K562 (cell line): ENCODE results near the gene OFD1. TPM values are rescaled to one million over a fixed set of nuclear protein-coding genes. Genes with fewer than 3 reads are reported as not detected.

Source experiments
- ATAC-seq: fragments of 200-7000 bp; cut with Tn5 transposase; 3 replicates; pipeline ENCODE4 v1.9.1; 2020; ENCODE audit warnings: moderate library complexity
- BruUV-seq: library from RNA; stranded (reverse); fragments of 400-500 nt; replicated peaks from 2 replicates; lab custom pipeline; 2021; lab: Mats Ljungman, UMichigan
- CTCF ChIA-PET: fragments of 300-600 bp; formaldehyde crosslinking; extraction: SDS; loops from one replicate; lab custom pipeline; 2021; ENCODE audit warnings: low intra/inter-chr PET ratio; lab: Yijun Ruan, JAX
- POLR2A ChIA-PET: fragments of 300-600, 350-650 bp; sonication (Branson Sonifier 250); formaldehyde crosslinking; extraction: SDS; loops from one replicate; lab custom pipeline; 2021; ENCODE audit warnings: antibody characterized with exemption, inconsistent platforms; lab: Yijun Ruan, JAX
- DNase-seq, 4 experiments: peaks; one replicate each; pipeline versions ENCODE4 v3.0.0 to v3.0.0-alpha.2; 2011 to 2018; ENCODE audit warnings: low spot score in 3 of 4, mixed read lengths in 3 of 4; ENCODE audit errors: extremely low read depth in 1 of 4
- FAIRE-seq: peaks from 2 replicates; lab custom pipeline; 2011; peaks lifted over from hg19 to GRCh38; lab: Jason Lieb, UNC
- H2AFZ ChIP-seq: 2 replicates; pipeline ENCODE4 v1.6.0; 2011; ENCODE audit warnings: low read depth, low read length, control low read depth, inconsistent platforms
- H3K27ac ChIP-seq: fragments of 200-600 bp; 3 replicates; pipeline ENCODE4 v1.8.0; 2011; ENCODE audit warnings: low read depth, mild to moderate bottlenecking, control low read depth, inconsistent platforms, low read length, moderate library complexity, mixed read lengths; ENCODE audit errors: extremely low read depth
- H3K27me3 ChIP-seq, 2 experiments: fragments of 300-600 bp in 1 of 2; 2 replicates in 1 of 2; 3 replicates in 1 of 2; pipeline versions ENCODE4 v1.6.0 to v1.8.0; 2011; ENCODE audit warnings: inconsistent platforms in 2 of 2, low read length in 2 of 2, mild to moderate bottlenecking in 1 of 2, mixed read lengths in 1 of 2, moderate library complexity in 1 of 2; ENCODE audit not compliant: control insufficient read depth in 2 of 2, insufficient read depth in 2 of 2
- H3K36me3 ChIP-seq: fragments of 300-600 bp; 3 replicates; pipeline ENCODE4 v1.8.0; 2011; ENCODE audit warnings: mild to moderate bottlenecking, low read length, inconsistent platforms; ENCODE audit not compliant: control insufficient read depth, insufficient read depth
- H3K4me1 ChIP-seq, 2 experiments: fragments of 200-600 bp in 1 of 2; replicated peaks in 1 of 2; 2 replicates in 1 of 2; 3 replicates in 1 of 2; pipeline versions ENCODE4 v1.5.1 to v1.8.0; 2011; ENCODE audit warnings: inconsistent platforms in 2 of 2, low read length in 2 of 2, mild to moderate bottlenecking in 1 of 2, mixed read lengths in 1 of 2, moderate library complexity in 1 of 2; ENCODE audit not compliant: control insufficient read depth in 2 of 2, insufficient read depth in 2 of 2
- H3K4me2 ChIP-seq: 2 replicates; pipeline ENCODE4 v1.6.1; 2011; ENCODE audit warnings: low read length, control low read depth, inconsistent platforms, mixed read lengths; ENCODE audit not compliant: insufficient read depth
- H3K4me3 ChIP-seq: fragments of 200-600 bp; sonication (generic), shearing (Covaris generic); 2 replicates; pipeline ENCODE4 v1.5.1; 2016; ENCODE audit warnings: control low read depth, inconsistent platforms
- H3K79me2 ChIP-seq: fragments of 200-600 bp; 3 replicates; pipeline ENCODE4 v1.8.0; 2011; ENCODE audit warnings: low read length, inconsistent platforms; ENCODE audit not compliant: control insufficient read depth, insufficient read depth
- H3K9ac ChIP-seq, 2 experiments: 2 replicates each; pipeline versions ENCODE4 v1.6.0 to v1.6.1; 2011; ENCODE audit warnings: low read depth in 2 of 2, low read length in 2 of 2, control low read depth in 1 of 2, inconsistent platforms in 1 of 2, mild to moderate bottlenecking in 1 of 2, mixed read lengths in 1 of 2; ENCODE audit not compliant: insufficient read depth in 1 of 2
- H3K9me1 ChIP-seq: one replicate; pipeline ENCODE4 v1.6.0; 2011; ENCODE audit warnings: inconsistent platforms, mild to moderate bottlenecking, low read length, moderate library complexity; ENCODE audit not compliant: control insufficient read depth, insufficient read depth
- H3K9me3 ChIP-seq: replicated peaks from 2 replicates; pipeline ENCODE4 v1.5.1; 2011; ENCODE audit warnings: low read depth, low read length, inconsistent platforms; ENCODE audit not compliant: control insufficient read depth, insufficient read depth
- H4K20me1 ChIP-seq: replicated peaks from 2 replicates; pipeline ENCODE4 v1.6.1; 2011; ENCODE audit warnings: low read length, inconsistent platforms, mixed read lengths; ENCODE audit not compliant: control insufficient read depth, insufficient read depth
- CEBPB ChIP-seq: fragments of 450-650 bp; IDR thresholded peaks from 2 replicates; pipeline ENCODE4 v1.6.1; 2016; ENCODE audit warnings: missing genetic modification characterization, missing compliant biosample characterization
- ERF ChIP-seq: fragments of 450-650 bp; formaldehyde crosslinking; IDR thresholded peaks from 2 replicates; pipeline ENCODE4 v1.4.0; 2020; ENCODE audit warnings: mild to moderate bottlenecking, mixed read lengths
- HDGF ChIP-seq: fragments of 450-650 bp; IDR thresholded peaks from 2 replicates; pipeline ENCODE4 v1.6.1; 2016
- PPARD ChIP-seq: fragments of 250-450 bp; sonication (Bioruptor Pico); IDR thresholded peaks from 2 replicates; pipeline ENCODE4 v1.8.0; 2022; ENCODE audit warnings: inconsistent platforms, mild to moderate bottlenecking, moderate library complexity
- RHOXF2B ChIP-seq: fragments of 250-450 bp; sonication (Bioruptor Pico); conservative IDR thresholded peaks from 2 replicates; pipeline ENCODE4 v1.5.1; 2021
- SETDB1 ChIP-seq: IDR thresholded peaks from one replicate; pipeline ENCODE4 v1.6.1; 2012; ENCODE audit warnings: low read length, control low read depth, inconsistent platforms
- ZNF668 ChIP-seq: fragments of 250-450 bp; sonication (Bioruptor Pico); IDR thresholded peaks from 2 replicates; pipeline ENCODE4 v1.8.0; 2022; ENCODE audit warnings: mild to moderate bottlenecking, inconsistent platforms
- WGBS: fragments of 100-300 bp; shearing (Covaris generic); methylation state at CpG from one replicate; pipeline ENCODE4 v1.1.6; 2016; ENCODE audit warnings: low coverage, mixed read lengths; ENCODE audit not compliant: insufficient coverage; ENCODE audit errors: missing lambda C conversion rate; 5-methylcytosine and 5-hydroxymethylcytosine counted together
- in situ Hi-C: fragments of 300-500 bp; cut with MboI; formaldehyde crosslinking; loops from 4 replicates; pipeline ENCODE4 v1.15.0; 2018; ENCODE audit warnings: inconsistent platforms, mixed read lengths
- intact Hi-C: fragments of 100-400 bp; cut with micrococcal nuclease; formaldehyde crosslinking; loops from 2 replicates; pipeline ENCODE4 v1.14.2; 2022
- polyA plus RNA-seq, 8 experiments: library from polyadenylated mRNA; depleted of rRNA in 4 of 8; stranded (reverse) in 5 of 8; unstranded in 3 of 8; fragments of >200 nt; fragmentation: Nextera tagmentation in 2 of 8; fragmentation: Illumina TruSeq in 1 of 8; extraction: Ambion mirVana in 2 of 8; extraction: Trizol in 1 of 8; gene quantifications; 2 replicates each; pipeline versions ENCODE4 v1.2.1 to v1.2.3, GENCODE V29; 2011 to 2014; ENCODE audit warnings: inconsistent platforms in 1 of 8, missing spikeins in 1 of 8
- total RNA-seq, 7 experiments: library from RNA; depleted of rRNA in 6 of 7; stranded (reverse); fragments of >200 nt in 6 of 7; fragmentation: Illumina TruSeq in 2 of 7; extraction: Trizol in 2 of 7; gene quantifications; 2 replicates each; pipeline versions ENCODE4 v1.2.1 to v1.2.3, GENCODE V29; 2011 to 2021; ENCODE audit warnings: low replicate concordance in 1 of 7
- TF ChIP-seq, protein P1 (sequence below): fragments of 450-650 bp; formaldehyde crosslinking; IDR thresholded peaks from 2 replicates; pipeline ENCODE4 v1.4.0; 2020; ENCODE audit warnings: mild to moderate bottlenecking, moderate library complexity

OFD1 gene
- total and polyA plus RNA-seq, 9 of the 15 experiments (the other 6 are each of a cell fraction or from before 2014, with no cell fraction given): 22.0 to 49.1 (median 30.2) TPM

DNA sequence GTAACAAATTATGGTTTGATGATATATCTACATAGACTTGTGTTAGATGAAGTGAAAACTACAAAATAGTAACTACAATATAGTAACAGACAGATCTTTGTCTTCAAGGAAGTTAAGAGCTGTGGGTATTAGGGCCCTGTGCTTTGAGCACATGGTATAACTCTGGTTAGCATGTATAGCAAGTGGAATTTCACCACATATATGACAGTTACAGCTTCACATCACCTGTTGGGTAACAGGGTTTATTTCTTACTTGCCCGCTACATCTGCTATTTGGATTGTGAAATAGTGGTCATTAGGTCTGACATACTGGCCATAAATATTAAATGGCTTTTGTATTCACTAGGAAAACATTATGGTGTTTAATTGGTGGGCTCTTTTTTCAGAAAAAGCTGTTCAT is 20.2 kb downstream of the OFD1 start:
- WGBS: 100% methylated on average over 1 of the region's 1 CpG
- DNase-seq (no peak), ATAC-seq (no peak), FAIRE-seq (no peak)
- BruUV-seq: no TSS peak
- Histone ChIP-seq H3K4me1 (no peaks in the 10 kb centered on the region), H3K9ac (no peak overlapping the region), H3K27ac (no peak overlapping the region), H3K4me3 (no peak overlapping the region), H3K9me3 (no peaks in the 10 kb centered on the region), H2AFZ (no peak overlapping the region), H3K9me1 (no peaks in the 10 kb centered on the region), H3K4me2 (no peak overlapping the region), H3K36me3 (peaks cover 80% of the 10 kb centered on the region), H4K20me1 (no peaks in the 10 kb centered on the region), H3K79me2 (no peaks in the 10 kb centered on the region), H3K27me3 (no peaks in the 10 kb centered on the region)
- POLR2A ChIA-PET: no interaction called here
- CTCF ChIA-PET: no interaction called here
- TF ChIP-seq CEBPB (0 out of 2 replicates have a peak, but pooled peaks have one; percentile 11), SETDB1 (no peak), ERF (CRISPR knock-in tag) (no peak), HDGF (no peak), RHOXF2B (CRISPR knock-in tag) (no peak), PPARD (CRISPR knock-in tag) (no peak), ZNF668 (no peak)
- TF ChIP-seq, protein P1, sequence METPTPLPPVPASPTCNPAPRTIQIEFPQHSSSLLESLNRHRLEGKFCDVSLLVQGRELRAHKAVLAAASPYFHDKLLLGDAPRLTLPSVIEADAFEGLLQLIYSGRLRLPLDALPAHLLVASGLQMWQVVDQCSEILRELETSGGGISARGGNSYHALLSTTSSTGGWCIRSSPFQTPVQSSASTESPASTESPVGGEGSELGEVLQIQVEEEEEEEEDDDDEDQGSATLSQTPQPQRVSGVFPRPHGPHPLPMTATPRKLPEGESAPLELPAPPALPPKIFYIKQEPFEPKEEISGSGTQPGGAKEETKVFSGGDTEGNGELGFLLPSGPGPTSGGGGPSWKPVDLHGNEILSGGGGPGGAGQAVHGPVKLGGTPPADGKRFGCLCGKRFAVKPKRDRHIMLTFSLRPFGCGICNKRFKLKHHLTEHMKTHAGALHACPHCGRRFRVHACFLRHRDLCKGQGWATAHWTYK (CRISPR knock-in tag): no peak
- in situ Hi-C loops: no loop called here
- intact Hi-C loops: no loop called here
